ENCODE measurements around the gene ULK3.
"Not testable (repeated sequence)": the region's sequence is repeated elsewhere in the genome, so short reads cannot be mapped to it uniquely, and the experiment has no call there.

The ULK3 gene

GRCh38 chr15:74842581-74843444 is at the start of gene ULK3:
Gene ULK3, minus strand, starts transcription at chr15:74843156. Its CDS starts 51 bp downstream, at chr15:74843105.
- DNase-seq: peak; percentile 93

GRCh38 chr15:74892313-74892712 is 49.4 kb upstream of the ULK3 start:
- no peak for DNase-seq

DNA sequence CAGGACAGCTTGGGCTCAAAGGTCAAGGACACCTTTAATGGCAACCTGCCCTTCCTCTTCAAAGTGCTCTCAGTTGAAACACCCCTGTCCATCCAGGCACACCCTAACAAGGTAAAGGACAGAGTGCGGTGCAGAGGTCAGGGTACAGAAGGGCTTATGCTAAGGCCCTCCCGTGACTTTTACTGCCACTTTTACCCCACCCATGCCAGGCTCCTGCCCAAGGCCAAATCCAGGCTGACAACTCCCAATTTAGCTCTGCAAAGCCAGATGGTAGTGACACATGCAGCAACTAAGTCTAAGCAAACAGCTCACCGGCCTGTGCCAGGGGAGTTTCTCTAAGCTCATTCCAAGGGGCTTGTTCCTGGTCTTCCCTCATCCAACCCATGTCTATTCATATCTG is 48.5 kb upstream of the ULK3 start:
- DNase-seq: no peak

DNA sequence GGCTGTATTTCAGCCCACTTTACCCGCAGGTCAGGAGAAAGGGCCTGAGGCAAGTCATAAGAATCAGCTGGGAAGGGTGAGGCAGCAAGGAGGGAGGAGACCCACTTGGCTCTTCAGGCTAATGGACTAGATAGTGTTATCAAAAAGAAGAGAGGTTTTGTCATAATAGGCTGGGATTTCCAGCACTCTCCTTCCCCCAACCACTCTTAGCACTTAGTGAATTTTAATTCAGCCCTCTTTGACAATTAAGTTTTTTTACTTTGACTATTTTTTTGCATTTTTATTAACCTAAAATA is 47.7 kb upstream of the ULK3 start:
- DNase-seq: no peak

- DNase-seq: peak; percentile 86
Measured at GRCh38 chr15:74889883-74890664, 47.1 kb upstream of the ULK3 start, which contains the start of gene MPI. Gene MPI, plus strand, starts transcription at chr15:74890042. Its CDS starts 32 bp downstream, at chr15:74890074.

DNA sequence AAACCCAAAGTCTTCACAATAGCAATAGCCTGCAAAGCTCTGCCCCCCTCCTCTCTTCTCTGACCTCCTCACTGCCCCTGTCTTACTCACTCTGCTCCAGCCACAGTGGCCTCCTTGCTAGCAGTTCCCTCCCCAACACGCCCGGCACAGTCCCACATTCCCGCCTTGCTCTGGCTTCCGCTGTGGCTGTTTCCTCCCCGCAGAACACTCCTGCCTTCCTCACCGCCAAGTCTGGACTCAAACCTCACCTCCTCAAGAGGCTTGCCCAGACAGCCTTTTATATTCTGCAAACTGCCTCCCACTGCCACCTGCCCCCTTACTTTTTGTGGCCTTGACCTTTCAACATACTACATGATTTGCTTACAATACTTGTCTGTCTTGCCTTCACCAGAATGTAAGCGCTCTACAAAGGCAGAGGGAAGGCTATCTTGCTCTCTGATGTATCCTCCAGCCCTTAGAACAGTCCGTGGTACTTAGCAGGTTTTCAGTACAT is 46.5 kb upstream of the ULK3 start:
- DNase-seq: no peak

DNA sequence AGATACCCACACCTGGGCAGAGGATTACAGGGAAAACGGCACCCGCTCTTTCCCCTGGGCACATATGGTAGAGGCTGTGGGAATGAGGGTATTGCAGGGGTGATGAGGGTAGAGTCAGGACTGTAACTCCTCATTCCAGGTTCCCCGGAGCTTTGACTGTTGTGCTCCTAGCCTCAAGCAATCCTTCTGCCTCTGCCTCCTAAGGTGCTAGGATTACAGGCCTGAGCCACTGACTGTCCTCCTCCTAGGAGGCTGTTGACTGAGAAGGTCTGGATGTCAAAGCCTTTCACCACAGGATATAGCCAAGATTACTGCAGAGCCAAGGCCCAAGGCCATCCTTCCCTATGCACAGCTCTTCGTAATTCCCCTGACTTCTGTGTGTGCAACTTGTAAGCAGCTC is 45.8 kb upstream of the ULK3 start:
- DNase-seq: no peak

GRCh38 chr15:74887537-74888193 is 44.7 kb upstream of the ULK3 start:
- DNase-seq: not testable (repeated sequence)

DNA sequence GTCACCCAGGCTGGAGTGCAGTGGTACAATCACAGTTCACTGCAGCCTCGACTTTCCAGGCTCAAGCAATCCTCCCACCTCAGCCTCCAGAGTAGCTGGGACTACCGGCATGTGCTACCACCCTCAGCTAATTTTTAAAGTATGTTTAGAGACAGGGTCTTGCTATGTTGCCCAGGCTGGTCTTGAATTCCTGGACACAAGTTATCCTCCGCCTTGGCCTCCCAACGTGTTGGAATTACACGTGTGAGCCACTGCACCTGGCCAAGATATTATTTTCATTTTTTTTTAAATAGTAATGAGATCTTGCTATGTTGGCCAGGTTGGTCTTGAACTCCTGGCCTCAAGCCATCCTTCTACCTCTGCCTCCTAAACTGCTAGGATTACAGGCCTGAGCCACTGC is 42.5 kb upstream of the ULK3 start:
- no peak for DNase-seq

DNA sequence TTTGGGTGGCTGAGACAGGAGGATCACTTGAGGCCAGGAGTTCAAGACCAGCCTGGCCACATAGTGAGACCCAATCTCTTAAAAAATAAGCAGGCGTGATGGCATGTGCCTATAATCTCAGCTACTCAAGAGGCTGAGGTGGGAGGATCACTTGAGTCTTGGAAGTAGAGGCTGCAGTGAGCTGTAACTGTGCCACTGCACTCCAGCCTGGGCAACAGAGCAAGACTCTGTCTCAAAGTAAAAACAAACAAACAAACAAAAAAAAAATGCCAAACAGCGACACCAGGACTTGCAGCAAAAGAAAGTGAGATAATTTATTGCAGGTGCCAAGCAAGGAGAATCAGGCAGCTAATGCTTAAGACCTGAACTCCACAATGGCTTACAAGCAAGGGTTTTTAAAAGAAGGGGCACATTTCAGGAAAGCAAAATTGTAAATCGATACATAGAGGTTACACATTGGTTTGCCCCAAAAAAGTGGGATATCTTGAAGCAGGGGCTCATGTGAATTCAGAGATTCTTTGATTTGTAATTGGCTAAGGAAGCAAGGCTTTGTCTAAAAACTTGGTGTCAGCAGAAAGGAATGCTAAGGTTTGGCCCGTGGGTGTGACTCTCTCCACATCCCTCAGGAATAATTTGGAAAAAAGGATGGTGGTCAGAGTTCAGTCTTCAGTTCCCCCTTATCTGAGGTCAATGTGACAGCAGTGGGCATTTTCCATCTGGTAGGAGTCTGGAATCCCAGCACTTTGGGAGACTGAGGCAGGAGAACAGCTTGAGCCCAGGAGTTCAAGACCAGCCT is 41.7 kb upstream of the ULK3 start:
- DNase-seq: no peak

DNA sequence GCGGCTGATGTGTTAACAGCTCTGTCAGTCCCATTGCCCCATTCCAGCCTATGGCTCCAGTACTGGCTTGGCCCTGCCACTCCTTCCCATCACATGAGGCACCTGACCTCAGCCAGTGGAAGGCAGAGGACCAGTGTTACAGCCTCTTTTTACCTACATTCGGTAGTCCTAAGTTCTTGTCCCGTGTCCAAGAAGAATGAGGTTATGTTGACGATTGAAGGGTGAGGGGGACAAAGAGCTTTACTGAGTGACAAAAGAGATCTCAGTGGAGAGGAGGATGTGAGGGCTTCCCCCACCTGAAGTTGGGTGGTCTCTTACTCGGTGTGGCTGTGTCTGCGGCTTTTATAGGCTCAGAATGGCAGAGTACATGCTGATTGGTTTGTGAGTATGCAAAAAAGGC is 39.6 kb upstream of the ULK3 start:
- DNase-seq: no peak

DNA sequence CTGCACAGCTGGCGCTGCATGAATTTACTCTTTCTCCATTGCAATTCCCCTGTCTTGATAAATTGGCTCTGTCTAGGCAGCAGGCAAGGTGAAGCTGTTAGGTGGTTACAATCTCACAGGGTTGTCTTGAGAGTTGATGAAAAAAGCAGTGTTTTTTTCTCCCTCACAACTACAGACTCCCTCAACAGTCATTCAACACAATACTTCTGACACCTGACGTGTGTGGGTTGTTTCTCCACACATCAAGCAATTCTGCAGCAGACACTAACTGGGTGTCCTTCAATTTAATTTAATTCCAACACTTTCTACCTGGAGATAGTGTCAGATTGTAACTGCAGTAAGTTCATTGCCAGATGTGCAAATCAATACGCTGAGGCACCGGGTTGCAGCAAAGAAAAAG is 35.3 kb upstream of the ULK3 start:
- DNase-seq: no peak

DNA sequence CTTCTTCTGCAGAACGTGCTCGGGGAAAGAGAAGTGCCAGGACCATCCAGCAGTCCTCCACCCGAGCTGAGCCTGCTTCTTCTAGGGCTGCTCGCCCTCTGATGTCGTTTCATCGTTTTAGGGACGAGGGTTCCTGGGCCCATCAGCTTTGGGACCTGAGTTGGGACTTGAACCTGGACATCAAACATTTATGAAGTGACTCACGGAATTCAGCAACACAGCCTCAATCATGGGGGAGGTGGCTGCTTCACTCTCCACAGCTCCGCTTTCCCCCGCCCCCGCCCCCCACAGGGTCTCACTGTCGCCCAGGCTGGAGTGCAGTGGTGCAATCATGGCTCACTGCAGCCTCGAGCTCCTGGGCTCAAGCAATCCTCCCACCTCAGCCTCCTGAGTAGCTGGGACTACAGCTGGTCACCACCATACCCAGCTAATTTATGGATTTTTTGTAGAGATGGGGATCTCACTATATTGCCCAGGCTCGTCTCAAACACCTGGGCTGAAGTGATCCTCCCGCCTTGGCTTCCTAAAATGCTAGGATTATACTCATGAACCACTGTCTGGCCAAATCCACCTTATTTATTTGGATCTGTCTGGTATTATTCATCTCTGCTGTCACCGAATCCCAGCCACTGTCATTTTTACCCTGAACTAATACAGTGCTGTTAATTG is 30.9 kb upstream of the ULK3 start:
- DNase-seq: no peak

DNA sequence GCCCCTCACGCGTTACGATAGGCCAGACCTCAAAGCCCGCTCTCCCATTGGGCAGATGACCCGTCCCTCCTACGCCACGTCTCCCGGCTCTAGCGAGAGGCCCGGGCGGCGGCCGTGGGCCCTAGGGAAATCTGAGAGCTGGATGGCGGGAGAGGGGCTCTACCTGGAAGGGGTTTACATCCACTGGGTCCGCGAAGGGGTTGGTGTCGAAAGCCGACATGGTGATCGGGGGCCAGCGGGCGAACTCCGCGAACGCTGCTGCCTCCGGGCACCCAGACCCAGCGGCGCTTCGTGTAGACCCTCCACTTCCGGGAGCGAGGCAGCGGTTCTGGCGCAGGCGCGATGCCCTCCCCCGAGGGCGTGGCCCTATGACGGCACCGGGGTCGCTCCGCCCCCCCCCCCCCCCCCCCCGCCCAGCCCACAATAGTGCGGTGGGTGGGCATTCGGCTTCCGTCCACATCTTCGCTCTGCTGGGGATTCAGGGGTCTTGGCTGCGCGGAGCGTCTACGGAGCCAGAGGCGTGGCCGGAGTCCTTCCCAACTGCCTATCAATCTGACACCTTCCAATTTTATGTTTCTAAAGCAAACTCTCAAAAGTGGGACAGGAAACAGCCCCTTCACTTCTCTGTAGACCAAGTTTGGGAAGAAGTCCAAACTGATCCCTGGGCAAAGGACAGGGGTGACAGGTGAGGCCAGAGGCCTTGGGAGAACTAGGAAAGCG is 30.2 kb upstream of the ULK3 start, which contains the start of gene SCAMP2:
SCAMP2 (minus strand) TSS at position 330 of the 720 bp plus-strand sequence; CDS start at position 220, 110 bp downstream.
- peak; percentile 86 for DNase-seq

DNA sequence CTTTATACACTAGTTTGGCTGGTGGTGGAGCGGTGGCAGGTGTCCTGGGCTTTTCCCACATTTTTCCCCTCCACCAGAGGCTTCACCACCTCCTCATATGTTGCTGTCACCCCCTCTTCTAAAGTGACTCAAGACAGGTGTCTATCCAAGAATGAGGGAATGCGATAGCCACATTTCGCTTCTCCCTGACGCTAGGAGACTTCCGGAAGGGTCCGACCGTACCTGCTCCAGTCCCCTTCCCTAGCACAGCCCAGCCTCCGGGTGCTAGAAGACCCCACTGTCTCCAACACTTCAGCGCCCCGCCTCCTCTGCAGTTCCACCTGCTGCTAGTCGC is 29.7 kb upstream of the ULK3 start:
- no peak for DNase-seq

DNA sequence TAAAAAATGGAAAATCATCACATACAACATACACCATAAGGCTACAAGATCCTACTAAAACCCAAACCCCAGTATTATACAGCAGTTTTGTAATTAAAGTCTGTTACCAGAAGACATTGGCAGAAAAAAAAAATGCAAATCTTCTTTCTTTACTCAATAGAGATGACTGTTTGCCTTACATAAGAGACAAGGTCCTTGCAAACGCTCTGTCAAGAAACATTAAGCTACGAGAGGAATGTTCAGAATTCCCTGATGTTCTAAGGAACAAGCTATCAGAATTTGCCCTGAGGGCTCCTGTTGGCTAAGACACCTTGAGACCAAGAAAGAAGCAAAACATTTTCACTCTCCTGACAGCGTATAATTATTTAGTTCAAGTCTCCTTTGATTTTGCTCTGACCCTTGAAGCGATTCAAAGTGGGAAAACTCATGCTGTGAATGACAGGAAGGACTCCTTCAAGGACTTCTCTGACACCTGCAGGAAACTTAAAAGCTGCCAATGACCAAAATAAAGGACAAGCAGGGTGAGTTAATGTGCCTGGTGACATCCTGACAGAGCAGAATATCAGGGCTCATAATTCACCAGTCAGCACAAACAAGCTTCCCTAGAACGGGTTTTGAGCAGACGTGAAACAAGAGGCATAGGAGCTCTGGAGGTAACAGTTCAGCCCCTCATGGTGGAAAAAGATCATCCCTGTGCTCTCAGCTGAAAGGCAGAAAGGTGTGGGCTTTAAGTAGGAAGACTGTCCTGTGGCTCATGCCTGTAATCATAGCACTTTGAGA is 27.7 kb upstream of the ULK3 start:
- DNase-seq: no peak

DNA sequence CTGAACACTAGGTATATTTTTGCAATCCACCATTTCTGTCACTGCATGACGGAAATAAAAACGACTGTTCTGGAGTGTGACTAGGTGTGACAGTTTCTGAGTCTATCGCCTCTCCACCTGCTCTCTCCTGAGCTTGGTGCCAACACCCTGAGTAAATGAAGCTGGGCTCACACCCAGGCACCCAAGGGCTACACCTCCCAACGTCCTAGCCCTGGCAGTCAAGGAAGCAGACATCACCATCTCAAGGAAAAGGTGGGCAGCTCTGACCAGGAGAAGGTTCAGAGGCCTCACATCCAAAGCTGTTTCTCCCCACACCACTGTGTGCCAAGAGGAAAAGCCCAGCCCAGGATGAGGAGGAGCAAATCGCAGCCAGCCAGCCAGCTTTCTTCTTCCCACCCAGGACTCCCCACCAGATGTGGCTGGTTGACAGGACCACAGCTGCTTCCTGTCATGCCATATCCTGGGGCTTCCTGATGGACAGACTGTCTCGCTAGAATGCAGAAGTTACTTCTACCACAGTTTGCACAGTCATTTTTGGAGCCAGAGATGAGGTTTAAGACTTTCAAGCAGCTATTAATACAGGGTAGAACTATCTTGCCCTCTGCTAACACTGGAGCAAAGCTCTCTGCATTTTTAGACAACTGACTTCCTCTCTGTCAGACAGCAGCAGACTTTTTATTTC is 26.9 kb upstream of the ULK3 start:
- no peak for DNase-seq

DNA sequence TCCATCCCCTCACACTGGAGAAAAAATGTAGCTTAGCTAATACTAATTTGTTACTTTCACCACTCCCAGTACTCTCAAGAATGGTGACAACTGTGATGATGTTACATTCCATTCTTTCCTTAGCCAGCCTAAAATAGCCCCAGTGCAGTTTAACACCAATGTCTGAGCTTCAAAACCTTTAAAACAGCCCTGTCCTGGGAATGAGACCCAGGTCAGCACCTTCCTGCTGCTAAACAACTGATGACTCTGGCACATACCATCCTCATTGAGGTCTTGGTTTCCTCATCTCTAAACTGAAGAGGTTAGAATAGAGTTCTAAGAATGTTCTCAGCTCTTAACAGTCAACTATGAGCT is 26.4 kb upstream of the ULK3 start:
- DNase-seq: no peak

DNA sequence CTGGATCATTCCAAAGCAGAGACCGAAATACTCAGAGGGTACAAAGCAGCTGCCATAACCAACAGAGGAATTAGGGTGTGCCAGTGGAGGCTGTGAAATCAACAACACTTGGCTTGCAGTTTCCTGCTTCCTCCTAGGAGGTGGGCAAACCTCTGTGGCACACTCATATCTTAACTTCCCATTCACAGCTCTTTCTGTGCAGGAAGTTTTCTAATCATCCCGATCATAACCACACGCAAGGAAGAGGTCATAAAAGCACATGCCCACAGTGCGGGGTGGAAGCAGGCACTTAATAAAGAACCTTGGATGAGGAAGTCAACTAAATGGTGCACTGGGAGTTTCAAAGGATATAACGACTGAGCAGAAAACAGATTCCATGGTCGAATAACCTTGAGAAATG is 25.1 kb upstream of the ULK3 start:
- DNase-seq: no peak

- no peak for DNase-seq
Measured at GRCh38 chr15:74867466-74868038, 24.6 kb upstream of the ULK3 start.

Measured in activated CD8-positive, alpha-beta memory T cell treated with anti-CD3 and anti-CD28 coated beads, Interleukin-2, amount 50 U/mL, for 4 hours (primary cell).